ENCODE data around the gene ESYT2.
A peak's percentile ranks its signal among the peaks of the same experiment; 100 is the strongest.

Gene ESYT2

GRCh38 chr7:158729646-158730382 lies 99.5 kb downstream of the ESYT2 start:
- FAIRE-seq, result no peak
- DNase-seq (ENCODE audit: low spot score), result no peak

- DNase-seq (ENCODE audit: low spot score) (no peak), FAIRE-seq (no peak)
These were observed 100.2 kb downstream of the ESYT2 start for GRCh38 chr7:158728911-158729645.

- no peak for FAIRE-seq
- DNase-seq (ENCODE audit: low spot score), result no peak
These were observed 101.6 kb downstream of the ESYT2 start for GRCh38 chr7:158727690-158728089.

- FAIRE-seq, result no peak
- no peak for DNase-seq (ENCODE audit: low spot score)
These were observed 103.0 kb downstream of the ESYT2 start for GRCh38 chr7:158726277-158726807.

GRCh38 chr7:158725506-158725800 lies 103.9 kb downstream of the ESYT2 start:
- FAIRE-seq (no peak), DNase-seq (ENCODE audit: low spot score) (no peak)

GRCh38 chr7:158724658-158725505 lies 104.4 kb downstream of the ESYT2 start:
- no peak for DNase-seq (ENCODE audit: low spot score)
- no peak for FAIRE-seq

- no peak for DNase-seq (ENCODE audit: low spot score)
- no peak for FAIRE-seq
These were observed 105.5 kb downstream of the ESYT2 start for GRCh38 chr7:158723714-158724385.

- FAIRE-seq (no peak), DNase-seq (ENCODE audit: low spot score) (no peak)
These were observed 106.0 kb downstream of the ESYT2 start for GRCh38 chr7:158723266-158723665.

GRCh38 chr7:158722574-158723237 lies 106.6 kb downstream of the ESYT2 start:
- FAIRE-seq (no peak), DNase-seq (ENCODE audit: low spot score) (no peak)

GRCh38 chr7:158720112-158720511 lies 109.2 kb downstream of the ESYT2 start:
- no peak for FAIRE-seq
- no peak for DNase-seq (ENCODE audit: low spot score)

- FAIRE-seq (no peak), DNase-seq (ENCODE audit: low spot score) (no peak)
These were observed 112.5 kb downstream of the ESYT2 start for GRCh38 chr7:158716802-158717201.

GRCh38 chr7:158710651-158711102 lies 118.6 kb downstream of the ESYT2 start:
- peak; percentile 40 for FAIRE-seq
- peak; percentile 51 for DNase-seq (ENCODE audit: low spot score)

- FAIRE-seq (no peak), DNase-seq (ENCODE audit: low spot score) (no peak)
These were observed 121.7 kb downstream of the ESYT2 start for GRCh38 chr7:158707610-158708009.

- DNase-seq (ENCODE audit: low spot score), result no peak
- FAIRE-seq, result no peak
These were observed 122.4 kb downstream of the ESYT2 start for GRCh38 chr7:158706710-158707590.

GRCh38 chr7:158706273-158706704 lies 123.0 kb downstream of the ESYT2 start:
- no peak for FAIRE-seq
- DNase-seq (ENCODE audit: low spot score), result no peak

- no peak for FAIRE-seq
- DNase-seq (ENCODE audit: low spot score), result no peak
These were observed 124.0 kb downstream of the ESYT2 start for GRCh38 chr7:158705234-158705850.

- DNase-seq (ENCODE audit: low spot score), result peak; percentile 98
- FAIRE-seq, result peak; percentile 29
These were observed 124.6 kb downstream of the ESYT2 start, which contains the start of gene NCAPG2 for GRCh38 chr7:158704524-158705233. Gene NCAPG2, minus strand, starts transcription at chr7:158704804. Its CDS starts 2,905 bp downstream, at chr7:158701899.

Measured in RCC 7860 (cell line).